ENCODE results near the gene RELCH.

RELCH gene

GRCh38 chr18:62332964-62333695 is 146.1 kb downstream of the RELCH start:
- H3K4me3 ChIP-seq (ENCODE audit: low read depth, low read length) = no peak overlapping the region
- no peak for TF ChIP-seq CTCF (IDR thresholded peaks at IDR 0.05; ENCODE audit: low read depth, low read length)

- H3K4me3 ChIP-seq (ENCODE audit: low read depth, low read length) = no peak overlapping the region
- TF ChIP-seq CTCF (IDR thresholded peaks at IDR 0.05; ENCODE audit: low read depth, low read length) = no peak
Observed at GRCh38 chr18:62334120-62334519, 147.1 kb downstream of the RELCH start.

- no peak for TF ChIP-seq CTCF (IDR thresholded peaks at IDR 0.05; ENCODE audit: low read depth, low read length)
- no peak overlapping the region for H3K4me3 ChIP-seq (ENCODE audit: low read depth, low read length)
Observed at GRCh38 chr18:62335494-62335893, 148.4 kb downstream of the RELCH start.

GRCh38 chr18:62336618-62337017 is 149.6 kb downstream of the RELCH start:
- no peak for TF ChIP-seq CTCF (IDR thresholded peaks at IDR 0.05; ENCODE audit: low read depth, low read length)
- H3K4me3 ChIP-seq (ENCODE audit: low read depth, low read length) = no peak overlapping the region

- no peak overlapping the region for H3K4me3 ChIP-seq (ENCODE audit: low read depth, low read length)
- no peak for TF ChIP-seq CTCF (IDR thresholded peaks at IDR 0.05; ENCODE audit: low read depth, low read length)
Observed at GRCh38 chr18:62337336-62337735, 150.3 kb downstream of the RELCH start.

GRCh38 chr18:62338446-62339105 is 151.5 kb downstream of the RELCH start:
- TF ChIP-seq CTCF (IDR thresholded peaks at IDR 0.05; ENCODE audit: low read depth, low read length) = no peak
- no peak overlapping the region for H3K4me3 ChIP-seq (ENCODE audit: low read depth, low read length)

Data from WI38 (cell line).